Panc1 (cell line): Measurements from ENCODE around the gene FOXD4L1.
"Not testable (repeated sequence)": the region's sequence is repeated elsewhere in the genome, so short reads cannot be mapped to it uniquely, and the experiment has no call there.

ENCODE experiments used
- POLR2AphosphoS5 ChIP-seq: IDR thresholded peaks from 2 replicates; pipeline ENCODE4 v1.6.1; 2012; ENCODE audit warnings: mild to moderate bottlenecking, low read depth, low read length, moderate library complexity
- REST ChIP-seq, 2 experiments: IDR thresholded peaks; 2 replicates each; pipeline ENCODE4 v1.6.1; 2011 to 2012; ENCODE audit warnings: low read depth in 2 of 2, control low read depth in 1 of 2, low read length in 1 of 2, mild to moderate bottlenecking in 1 of 2, moderate library complexity in 1 of 2; ENCODE audit not compliant: insufficient read depth in 1 of 2
- SIN3A ChIP-seq: IDR thresholded peaks from 2 replicates; pipeline ENCODE4 v1.6.1; 2012; ENCODE audit warnings: low read depth, mild to moderate bottlenecking, low read length, moderate library complexity, borderline replicate concordance; ENCODE audit not compliant: insufficient read depth
- TCF7L2 ChIP-seq: IDR thresholded peaks from 2 replicates; pipeline ENCODE4 v1.6.1; 2011; ENCODE audit warnings: mild to moderate bottlenecking, low read depth, low read length, inconsistent platforms
- TF ChIP-seq, protein P1 (sequence below): fragments of 450-650 bp; IDR thresholded peaks from 2 replicates; pipeline ENCODE4 v1.5.1; 2017; ENCODE audit warnings: mild to moderate bottlenecking

DNA sequence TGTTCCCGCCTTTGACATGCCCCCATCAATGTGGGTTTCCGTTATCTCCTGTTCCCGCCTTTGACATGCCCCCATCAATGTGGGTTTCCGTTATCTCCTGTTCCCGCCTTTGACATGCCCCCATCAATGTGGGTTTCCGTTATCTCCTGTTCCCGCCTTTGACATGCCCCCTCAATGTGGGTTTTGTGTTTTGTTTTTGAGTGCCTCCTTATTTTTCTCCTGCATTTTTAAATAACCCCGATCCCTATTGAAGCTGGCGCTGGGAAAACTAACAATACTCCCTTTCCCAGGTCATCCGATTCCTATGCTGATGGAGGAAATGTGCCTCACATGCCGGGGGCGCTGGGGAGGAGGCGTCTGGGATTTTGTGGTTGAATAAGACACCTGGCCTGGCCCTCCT lies 1.9 kb upstream of the FOXD4L1 start:
- TF ChIP-seq POLR2AphosphoS5; REST (IDR thresholded peaks at IDR 0.05; ENCODE audit: insufficient read depth in 1 of 2, low read depth in 2 of 2, low read length in 1 of 2); SIN3A; TCF7L2: not testable (repeated sequence)
- TF ChIP-seq, protein P1, sequence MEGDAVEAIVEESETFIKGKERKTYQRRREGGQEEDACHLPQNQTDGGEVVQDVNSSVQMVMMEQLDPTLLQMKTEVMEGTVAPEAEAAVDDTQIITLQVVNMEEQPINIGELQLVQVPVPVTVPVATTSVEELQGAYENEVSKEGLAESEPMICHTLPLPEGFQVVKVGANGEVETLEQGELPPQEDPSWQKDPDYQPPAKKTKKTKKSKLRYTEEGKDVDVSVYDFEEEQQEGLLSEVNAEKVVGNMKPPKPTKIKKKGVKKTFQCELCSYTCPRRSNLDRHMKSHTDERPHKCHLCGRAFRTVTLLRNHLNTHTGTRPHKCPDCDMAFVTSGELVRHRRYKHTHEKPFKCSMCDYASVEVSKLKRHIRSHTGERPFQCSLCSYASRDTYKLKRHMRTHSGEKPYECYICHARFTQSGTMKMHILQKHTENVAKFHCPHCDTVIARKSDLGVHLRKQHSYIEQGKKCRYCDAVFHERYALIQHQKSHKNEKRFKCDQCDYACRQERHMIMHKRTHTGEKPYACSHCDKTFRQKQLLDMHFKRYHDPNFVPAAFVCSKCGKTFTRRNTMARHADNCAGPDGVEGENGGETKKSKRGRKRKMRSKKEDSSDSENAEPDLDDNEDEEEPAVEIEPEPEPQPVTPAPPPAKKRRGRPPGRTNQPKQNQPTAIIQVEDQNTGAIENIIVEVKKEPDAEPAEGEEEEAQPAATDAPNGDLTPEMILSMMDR, result not testable (repeated sequence)
